ENCODE results near the gene ELF2.
"Not testable (repeated sequence)": the region's sequence is repeated elsewhere in the genome, so short reads cannot be mapped to it uniquely, and the experiment has no call there.

ELF2 gene

DNA sequence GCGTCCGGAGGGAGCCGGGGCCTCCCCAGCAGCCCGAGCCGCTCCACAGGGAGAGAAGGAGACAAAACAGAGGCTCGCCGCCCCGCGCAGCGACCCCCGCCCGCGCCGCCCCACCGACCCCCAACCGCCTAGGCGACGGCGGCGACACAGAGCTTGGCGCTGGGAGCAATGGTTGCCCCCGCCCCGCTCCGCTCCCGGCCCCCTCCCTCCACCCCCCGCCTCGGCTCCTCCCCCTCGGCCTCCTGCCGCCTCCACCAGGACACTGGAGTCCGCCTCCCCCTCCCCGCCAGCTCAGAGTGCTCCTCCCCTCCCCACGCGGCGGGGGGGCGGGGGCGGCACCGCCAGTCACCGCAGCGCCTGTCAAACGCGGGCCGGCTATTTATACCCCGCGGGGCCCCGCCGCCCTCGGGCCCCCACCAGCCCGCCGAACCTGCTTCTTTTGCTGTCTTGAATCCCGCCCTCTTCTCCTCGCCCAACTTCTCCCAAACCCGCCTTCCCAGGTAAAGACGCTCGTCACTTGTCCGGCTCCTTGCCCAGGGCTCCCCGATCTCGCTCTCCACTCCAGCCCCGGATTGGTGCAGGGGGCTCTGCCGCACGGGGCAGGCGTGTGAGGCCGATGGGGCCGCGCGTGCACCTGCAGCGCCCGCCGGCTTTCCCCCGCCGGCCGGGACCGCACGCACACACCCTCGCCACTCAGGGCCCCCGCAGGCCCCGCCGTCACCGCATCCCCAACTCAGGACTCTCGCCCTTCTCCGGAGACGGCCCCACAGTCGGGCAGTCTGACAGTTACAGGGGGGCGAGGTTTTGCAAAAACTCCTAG, at the start of gene ELF2:
ELF2 (minus strand) TSS at position 170 of the 820 bp plus-strand sequence. CDS start 39,517 bp downstream, outside the sequence.
- in situ Hi-C loops (cut with HindIII; ENCODE audit: low sequenced_read_pairs), result no loop called here

- in situ Hi-C loops (cut with HindIII; ENCODE audit: low sequenced_read_pairs), result no loop called here
Observed at GRCh38 chr4:139223682-139224317, 46.8 kb upstream of the ELF2 start.

- in situ Hi-C loops (cut with HindIII; ENCODE audit: low sequenced_read_pairs), result no loop called here
Observed at GRCh38 chr4:139222215-139222614, 45.2 kb upstream of the ELF2 start.

DNA sequence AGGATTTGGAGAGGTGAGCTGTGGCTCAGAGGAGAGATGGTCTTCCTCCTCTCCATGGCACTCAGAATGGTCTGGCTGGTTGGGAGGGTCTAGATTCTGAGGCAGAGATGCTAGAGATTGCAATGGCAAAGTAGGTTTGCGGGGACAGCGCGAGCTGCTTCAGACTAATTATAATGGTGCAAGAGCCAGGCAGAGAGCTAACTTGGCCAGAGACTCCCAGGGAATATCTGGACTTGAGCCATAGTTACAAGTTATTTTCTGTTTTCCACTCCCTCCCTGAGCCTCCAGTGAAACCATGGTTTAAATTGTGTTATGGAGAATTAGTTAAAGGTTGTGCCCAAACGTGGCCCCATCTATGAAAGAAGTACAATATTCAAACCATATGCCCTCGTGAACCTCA, 44.7 kb upstream of the ELF2 start:
- in situ Hi-C loops (cut with HindIII; ENCODE audit: low sequenced_read_pairs), result no loop called here

- in situ Hi-C loops (cut with HindIII; ENCODE audit: low sequenced_read_pairs), result no loop called here
Observed at GRCh38 chr4:139219450-139220055, 42.5 kb upstream of the ELF2 start.

- in situ Hi-C loops (cut with HindIII; ENCODE audit: low sequenced_read_pairs), result no loop called here
Observed at GRCh38 chr4:139214039-139214534, 37.1 kb upstream of the ELF2 start.

DNA sequence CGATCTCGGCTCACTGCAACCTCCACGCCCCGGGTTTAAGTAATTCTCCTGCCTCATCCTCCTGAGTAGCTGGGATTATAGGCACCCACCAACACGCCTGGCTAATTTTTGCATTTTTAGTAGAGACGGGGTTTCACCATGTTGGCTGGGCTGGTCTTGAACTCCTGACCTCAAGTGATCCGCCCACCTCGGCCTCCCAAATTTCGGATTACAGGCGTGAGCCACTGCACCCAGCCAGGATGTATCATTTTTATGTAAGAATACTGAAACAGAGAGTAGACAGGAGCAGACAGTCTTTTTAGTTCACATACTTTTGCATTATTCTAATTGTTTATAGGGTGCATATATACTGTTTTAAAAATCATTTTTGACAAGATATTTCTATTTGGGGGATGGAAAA, 36.6 kb upstream of the ELF2 start:
- in situ Hi-C loops (cut with HindIII; ENCODE audit: low sequenced_read_pairs), result not testable (repeated sequence)

GRCh38 chr4:139212900-139213299, 35.9 kb upstream of the ELF2 start:
- in situ Hi-C loops (cut with HindIII; ENCODE audit: low sequenced_read_pairs), result no loop called here

DNA sequence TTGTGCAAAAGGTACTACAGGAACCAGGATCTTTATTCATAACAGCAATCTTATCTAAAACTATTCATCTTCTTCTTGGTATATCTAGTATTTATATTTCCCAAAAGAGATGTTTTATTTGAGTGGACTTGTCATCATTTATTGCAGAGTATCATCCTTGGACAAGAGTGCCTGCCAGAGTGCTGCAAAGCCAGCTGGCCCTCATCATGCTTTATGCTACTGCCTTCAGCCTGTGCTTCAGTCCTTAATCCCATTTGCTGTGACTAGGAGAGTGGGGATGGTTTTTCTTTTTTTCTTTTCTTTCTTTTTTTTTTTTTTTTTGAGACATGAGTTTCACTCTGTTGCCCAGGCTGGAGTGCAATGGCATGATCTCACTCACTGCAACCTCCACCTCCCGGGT, 33.5 kb upstream of the ELF2 start:
- in situ Hi-C loops (cut with HindIII; ENCODE audit: low sequenced_read_pairs), result no loop called here

- in situ Hi-C loops (cut with HindIII; ENCODE audit: low sequenced_read_pairs), result no loop called here
Observed at GRCh38 chr4:139209470-139210063, 32.5 kb upstream of the ELF2 start.

- in situ Hi-C loops (cut with HindIII; ENCODE audit: low sequenced_read_pairs), result no loop called here
Observed at GRCh38 chr4:139208404-139208945, 31.5 kb upstream of the ELF2 start.

DNA sequence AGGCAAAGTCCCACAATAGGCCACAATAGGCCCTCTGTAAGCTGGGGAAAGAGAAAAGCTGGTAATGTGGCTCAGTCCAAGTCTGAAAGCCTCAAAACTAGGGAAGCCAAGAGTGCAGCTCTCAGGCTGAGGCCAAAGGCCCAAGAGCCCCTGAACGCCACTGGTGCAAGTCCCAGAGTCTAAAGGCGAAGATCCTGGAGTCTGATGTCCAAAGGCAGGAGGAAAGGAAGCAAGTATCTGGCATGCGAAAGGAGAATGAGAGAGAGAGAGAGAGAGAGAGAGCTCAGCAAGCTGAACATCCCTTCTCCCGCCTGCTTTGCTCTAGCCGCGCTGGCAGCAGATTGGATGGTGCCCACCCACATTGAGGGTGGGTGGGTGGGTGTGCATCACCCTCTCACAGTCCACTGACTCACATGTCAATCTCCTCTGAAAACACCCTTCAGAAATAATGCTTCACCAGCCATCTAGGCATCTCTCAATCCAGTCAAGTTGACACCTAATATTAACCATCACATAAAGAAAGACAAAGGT, 30.9 kb upstream of the ELF2 start:
- in situ Hi-C loops (cut with HindIII; ENCODE audit: low sequenced_read_pairs), result no loop called here

GRCh38 chr4:139207247-139207646, 30.2 kb upstream of the ELF2 start:
- in situ Hi-C loops (cut with HindIII; ENCODE audit: low sequenced_read_pairs), result no loop called here

GRCh38 chr4:139202991-139203390, 26.0 kb upstream of the ELF2 start:
- in situ Hi-C loops (cut with HindIII; ENCODE audit: low sequenced_read_pairs), result no loop called here

- in situ Hi-C loops (cut with HindIII; ENCODE audit: low sequenced_read_pairs), result no loop called here
Observed at GRCh38 chr4:139200506-139200905, 23.5 kb upstream of the ELF2 start.

DNA sequence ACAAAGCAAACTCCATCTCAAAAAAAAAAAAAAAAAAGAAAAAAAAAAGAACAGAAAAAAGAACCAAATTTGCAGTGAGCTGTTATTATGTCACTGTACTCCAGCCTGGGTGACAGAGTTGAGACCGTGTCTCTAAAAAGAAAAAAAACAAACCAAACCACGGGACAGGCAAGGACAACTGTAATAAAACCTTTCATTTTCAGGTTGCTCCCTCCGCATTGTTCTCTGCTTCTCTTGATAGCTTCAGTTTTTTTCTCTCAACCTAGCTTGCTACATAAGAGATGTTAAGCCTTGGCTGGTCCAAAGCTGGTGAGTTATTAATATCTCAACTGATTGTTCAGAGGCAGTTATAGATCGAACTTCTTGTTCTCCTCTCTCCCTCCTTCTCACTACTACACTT, 23.1 kb upstream of the ELF2 start:
- in situ Hi-C loops (cut with HindIII; ENCODE audit: low sequenced_read_pairs), result no loop called here

DNA sequence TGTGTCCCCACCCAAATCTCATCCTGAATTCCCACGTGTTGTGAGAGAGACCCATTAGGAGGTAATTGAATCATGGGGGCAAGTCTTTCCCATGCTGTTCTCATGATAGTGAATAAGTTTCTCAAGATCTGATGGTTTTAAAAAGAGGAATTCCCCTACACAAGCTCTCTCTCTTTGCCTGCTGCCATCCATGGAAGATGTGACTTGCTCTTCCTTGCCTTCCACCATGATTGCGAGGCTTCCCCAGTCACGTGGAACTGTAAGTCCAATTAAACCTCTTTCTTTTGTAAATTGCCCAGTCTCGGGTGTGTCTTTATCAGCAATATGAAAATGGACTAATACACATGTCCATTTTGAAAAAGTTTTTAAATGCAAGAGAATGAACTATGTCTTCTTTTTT, 20.2 kb upstream of the ELF2 start:
- in situ Hi-C loops (cut with HindIII; ENCODE audit: low sequenced_read_pairs), result not testable (repeated sequence)

GRCh38 chr4:139196462-139196861, 19.4 kb upstream of the ELF2 start:
- in situ Hi-C loops (cut with HindIII; ENCODE audit: low sequenced_read_pairs), result no loop called here

GRCh38 chr4:139191373-139191772, 14.4 kb upstream of the ELF2 start:
- in situ Hi-C loops (cut with HindIII; ENCODE audit: low sequenced_read_pairs), result no loop called here

GRCh38 chr4:139189972-139190371, 13.0 kb upstream of the ELF2 start:
- in situ Hi-C loops (cut with HindIII; ENCODE audit: low sequenced_read_pairs), result no loop called here

DNA sequence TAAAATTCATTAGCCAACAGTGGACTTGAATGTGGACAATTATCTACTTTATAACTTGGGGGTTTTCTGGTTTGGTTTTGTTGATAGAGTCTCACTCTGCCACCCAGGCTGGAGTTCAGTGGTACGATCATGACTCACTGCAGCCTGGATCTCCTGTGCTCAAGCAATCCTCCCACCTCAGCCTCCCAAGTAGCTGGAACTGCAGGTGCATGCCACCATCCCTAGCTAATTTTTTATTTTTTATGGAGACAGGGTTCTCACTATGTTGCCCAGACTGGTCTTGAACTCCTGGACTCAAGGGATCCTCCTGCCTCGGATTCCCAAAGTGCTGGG, 12.4 kb upstream of the ELF2 start:
- in situ Hi-C loops (cut with HindIII; ENCODE audit: low sequenced_read_pairs), result no loop called here
